GM12875 (cell line): ENCODE data around the gene LPCAT1.
A peak's percentile ranks its signal among the peaks of the same experiment; 100 is the strongest.
"Not testable (repeated sequence)": the region's sequence is repeated elsewhere in the genome, so short reads cannot be mapped to it uniquely, and the experiment has no call there.

Source experiments
- H3K4me3 ChIP-seq: one replicate; pipeline ENCODE4 v1.5.1; 2011; ENCODE audit warnings: low read depth, low read length, control low read depth
- CTCF ChIP-seq: IDR thresholded peaks from 2 replicates; pipeline ENCODE4 v1.5.1; 2011; ENCODE audit warnings: low read depth, mild to moderate bottlenecking, control low read depth, inconsistent platforms, low read length, moderate library complexity, borderline replicate concordance; ENCODE audit not compliant: insufficient read depth

LPCAT1 gene

GRCh38 chr5:1542781-1543180 lies 19.0 kb upstream of the LPCAT1 start:
- H3K4me3 ChIP-seq: no peak overlapping the region

GRCh38 chr5:1541702-1542400 lies 18.1 kb upstream of the LPCAT1 start:
- no peak for TF ChIP-seq CTCF
- no peak overlapping the region for H3K4me3 ChIP-seq

More at GRCh38 chr5:1542781-1543180, 19.0 kb upstream of the LPCAT1 start:
- no peak for TF ChIP-seq CTCF

- no peak for TF ChIP-seq CTCF
- H3K4me3 ChIP-seq: no peak overlapping the region
Measured at GRCh38 chr5:1540831-1541701, 17.3 kb upstream of the LPCAT1 start.

GRCh38 chr5:1540166-1540565 lies 16.4 kb upstream of the LPCAT1 start:
- TF ChIP-seq CTCF: 0 out of 2 replicates have a peak, but pooled peaks have one; percentile 4
- H3K4me3 ChIP-seq: no peak overlapping the region

GRCh38 chr5:1539393-1540161 lies 15.8 kb upstream of the LPCAT1 start:
- H3K4me3 ChIP-seq: not testable (repeated sequence)

- no peak overlapping the region for H3K4me3 ChIP-seq
- TF ChIP-seq CTCF: no peak
Measured at GRCh38 chr5:1538741-1539392, 15.1 kb upstream of the LPCAT1 start.

- H3K4me3 ChIP-seq: no peak overlapping the region
- no peak for TF ChIP-seq CTCF
Measured at GRCh38 chr5:1538276-1538675, 14.5 kb upstream of the LPCAT1 start.
